Measurements from ENCODE around the gene TM9SF4. TPM values are rescaled to one million over a fixed set of nuclear protein-coding genes. Genes with fewer than 3 reads are reported as not detected.

Gene TM9SF4, protein sequence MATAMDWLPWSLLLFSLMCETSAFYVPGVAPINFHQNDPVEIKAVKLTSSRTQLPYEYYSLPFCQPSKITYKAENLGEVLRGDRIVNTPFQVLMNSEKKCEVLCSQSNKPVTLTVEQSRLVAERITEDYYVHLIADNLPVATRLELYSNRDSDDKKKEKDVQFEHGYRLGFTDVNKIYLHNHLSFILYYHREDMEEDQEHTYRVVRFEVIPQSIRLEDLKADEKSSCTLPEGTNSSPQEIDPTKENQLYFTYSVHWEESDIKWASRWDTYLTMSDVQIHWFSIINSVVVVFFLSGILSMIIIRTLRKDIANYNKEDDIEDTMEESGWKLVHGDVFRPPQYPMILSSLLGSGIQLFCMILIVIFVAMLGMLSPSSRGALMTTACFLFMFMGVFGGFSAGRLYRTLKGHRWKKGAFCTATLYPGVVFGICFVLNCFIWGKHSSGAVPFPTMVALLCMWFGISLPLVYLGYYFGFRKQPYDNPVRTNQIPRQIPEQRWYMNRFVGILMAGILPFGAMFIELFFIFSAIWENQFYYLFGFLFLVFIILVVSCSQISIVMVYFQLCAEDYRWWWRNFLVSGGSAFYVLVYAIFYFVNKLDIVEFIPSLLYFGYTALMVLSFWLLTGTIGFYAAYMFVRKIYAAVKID
- total RNA-seq, result 15.1 TPM

DNA sequence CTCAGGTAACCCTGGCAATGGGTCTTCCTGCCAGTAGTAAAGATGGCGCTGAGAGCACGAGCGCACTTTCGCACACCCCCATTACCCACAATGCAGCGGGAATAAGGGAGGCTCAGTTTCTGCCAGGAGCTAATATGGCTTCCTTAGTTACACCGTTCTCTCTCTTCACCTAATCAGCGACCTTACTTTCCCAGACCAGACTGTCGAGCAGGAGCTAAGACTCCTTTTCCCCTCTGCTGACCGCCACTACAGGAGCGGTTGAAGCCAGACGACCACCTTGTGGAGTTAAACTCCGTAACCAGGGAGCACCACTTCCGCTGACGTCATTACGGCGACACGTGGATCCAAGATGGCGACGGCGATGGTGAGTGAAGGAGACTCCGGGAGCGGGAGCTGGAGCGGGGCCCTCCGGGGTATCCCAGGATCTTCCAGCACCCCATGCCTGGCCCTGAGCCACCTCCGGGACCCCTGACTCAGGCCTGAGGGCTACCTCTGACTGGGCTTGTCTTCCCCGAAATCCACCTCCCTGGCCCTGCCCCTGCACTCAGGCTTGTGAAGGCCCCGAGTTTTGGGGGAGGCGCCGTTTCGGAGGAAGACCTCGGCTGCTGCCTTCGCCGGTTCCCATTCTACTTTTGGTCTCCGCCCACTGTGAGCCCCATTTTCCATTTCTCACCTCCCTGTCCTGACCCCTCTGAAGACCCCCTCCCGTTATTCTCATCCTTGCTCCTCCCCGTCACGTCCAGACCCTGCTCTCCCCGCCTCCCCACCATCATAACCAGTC is at the start of gene TM9SF4:
TM9SF4 (plus strand) TSS at position 323 of the 781 bp plus-strand sequence; CDS start at position 350, 27 bp downstream.
- peak; percentile 93 for DNase-seq

DNA sequence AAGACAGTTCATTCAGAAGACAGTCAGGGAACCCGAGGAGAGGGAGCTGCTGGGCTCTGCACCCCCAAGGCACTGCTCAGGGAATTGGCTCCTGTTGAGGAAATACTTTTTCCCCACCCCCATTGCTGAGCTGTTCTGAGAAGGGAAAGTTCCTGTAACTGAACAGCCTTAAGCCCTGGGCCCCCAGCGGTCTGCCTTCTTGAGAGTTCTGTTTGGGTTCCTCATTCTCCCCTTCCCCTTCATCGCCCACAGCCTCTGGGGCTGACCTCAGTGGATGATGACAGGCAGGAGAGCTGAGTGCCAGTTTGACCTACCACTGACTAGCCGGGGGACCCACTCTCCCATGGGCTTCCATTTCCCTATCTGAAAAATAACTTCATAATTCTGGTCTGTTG is 46.7 kb upstream of the TM9SF4 start:
- DNase-seq, result peak; percentile 5

DNA sequence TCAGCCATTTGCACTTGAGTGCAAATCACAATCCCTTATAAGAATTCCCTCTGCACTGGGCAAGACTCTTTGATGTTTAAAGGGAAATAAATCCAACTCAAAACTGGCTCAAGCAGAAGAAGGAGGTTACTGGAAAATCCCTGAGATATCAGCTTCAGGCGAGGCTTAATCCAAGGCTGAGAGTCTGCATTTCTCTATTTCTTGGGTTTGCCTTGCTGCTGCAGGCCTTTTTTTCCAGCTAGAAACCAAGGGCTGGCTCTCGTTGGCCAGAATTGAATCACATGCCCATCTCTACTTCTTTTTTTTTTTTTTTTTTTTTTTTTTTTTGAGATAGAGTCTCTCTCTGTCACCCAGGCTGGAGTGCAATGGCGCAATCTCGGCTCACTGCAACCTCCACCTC is 45.8 kb upstream of the TM9SF4 start:
- no peak for DNase-seq

DNA sequence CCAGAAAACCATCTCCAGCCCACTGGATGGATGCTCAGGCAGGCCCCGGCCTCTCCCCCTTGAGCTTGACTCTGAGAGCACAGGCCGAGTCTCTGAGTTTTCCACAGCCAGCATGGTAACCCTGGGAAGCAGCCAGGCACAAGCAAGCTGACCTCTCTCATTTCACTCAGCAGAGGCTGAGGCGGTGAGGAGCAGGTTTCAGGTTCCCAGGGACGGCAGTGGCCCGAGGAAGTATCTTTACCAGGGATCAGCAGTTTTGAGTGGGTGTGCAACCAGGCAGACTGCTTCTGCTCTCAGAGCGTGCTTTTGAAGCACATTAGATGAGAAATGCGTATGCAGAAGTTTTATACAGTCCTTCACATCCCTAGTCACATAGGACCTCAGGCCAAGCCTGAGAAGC is 44.8 kb upstream of the TM9SF4 start:
- no peak for DNase-seq

DNA sequence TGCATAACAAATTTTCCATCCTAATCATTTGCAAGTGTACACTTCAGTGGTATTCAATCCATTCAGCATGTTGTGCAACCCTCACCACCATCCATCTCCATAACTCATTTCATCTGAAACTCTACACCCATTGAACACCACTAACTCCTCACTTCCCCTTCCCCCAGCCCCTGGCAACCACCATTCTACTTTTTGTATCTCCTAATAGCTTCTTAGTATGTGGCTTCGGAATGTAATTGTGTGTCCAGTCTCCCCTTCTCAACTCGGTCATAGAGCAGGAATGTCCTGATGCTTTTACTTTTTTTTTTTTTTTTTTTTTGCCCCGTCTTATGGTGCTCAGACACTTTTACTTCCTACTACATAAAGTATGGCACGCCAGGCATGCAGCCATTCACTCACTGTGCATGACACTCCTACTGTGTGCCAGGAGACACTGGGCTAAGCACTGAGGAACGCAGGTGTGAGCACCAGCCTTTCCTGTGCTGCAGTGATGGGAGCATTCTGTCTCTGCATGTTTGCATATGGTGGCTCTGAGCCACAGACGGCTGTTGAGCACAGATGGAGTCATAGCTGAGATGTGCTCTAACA is 42.2 kb upstream of the TM9SF4 start:
- no peak for DNase-seq

DNA sequence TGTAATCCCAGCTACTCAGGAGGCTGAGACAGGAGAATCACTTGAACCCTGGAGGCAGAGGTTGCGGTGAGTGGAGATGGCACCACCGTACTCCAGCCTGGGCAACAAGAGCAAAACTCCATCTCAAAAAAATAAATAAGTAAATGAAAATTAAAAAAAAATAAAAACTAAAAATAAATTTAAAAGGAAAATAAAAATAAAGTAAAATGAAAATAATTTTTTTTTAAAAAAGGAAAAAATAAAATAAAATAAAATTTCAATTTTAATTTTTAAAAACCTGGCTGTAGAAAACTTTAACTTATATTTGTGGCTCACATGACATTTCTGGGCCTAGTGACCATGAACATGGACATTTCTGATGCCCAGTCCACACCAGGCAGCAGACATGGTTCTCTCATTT is 41.3 kb upstream of the TM9SF4 start:
- no peak for DNase-seq

DNA sequence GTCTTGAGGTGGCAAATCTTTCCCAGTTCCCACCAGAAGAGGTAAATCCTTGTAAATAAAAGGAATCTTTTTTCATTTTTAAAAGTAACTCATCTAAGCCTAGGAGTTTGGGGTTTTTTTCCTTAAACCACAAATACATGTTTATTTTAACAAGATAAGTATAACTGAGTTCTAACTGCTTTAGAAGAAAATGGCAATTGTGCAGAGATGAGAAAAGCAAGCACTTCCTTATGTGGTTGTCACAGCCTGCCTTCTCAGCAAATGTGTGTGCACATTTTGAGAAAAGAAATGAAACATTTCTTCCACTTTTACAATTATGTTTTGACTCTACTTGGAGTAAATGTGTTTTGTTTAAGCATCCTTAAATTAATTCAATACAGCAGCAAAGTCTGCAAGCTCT is 39.8 kb upstream of the TM9SF4 start:
- no peak for DNase-seq

DNA sequence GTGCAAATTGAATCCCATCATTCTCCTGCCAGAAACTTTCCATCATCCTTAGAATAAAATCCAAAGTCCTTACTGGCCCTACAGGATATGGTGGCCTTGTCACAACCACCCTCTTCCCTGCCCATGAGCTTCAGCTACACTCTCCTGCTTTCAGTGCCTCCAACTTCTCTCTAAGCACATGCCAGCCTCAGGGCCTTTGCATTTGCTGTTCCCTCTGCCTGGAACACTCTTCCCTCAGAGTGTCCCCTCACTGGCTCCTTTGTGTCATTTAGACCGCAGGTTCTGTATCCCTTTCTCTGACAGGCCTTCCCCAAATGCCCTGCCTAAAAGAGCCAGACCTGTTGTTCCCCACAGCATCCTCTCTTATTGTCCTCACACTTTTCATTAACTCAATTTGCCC is 39.2 kb upstream of the TM9SF4 start:
- DNase-seq, result no peak

DNA sequence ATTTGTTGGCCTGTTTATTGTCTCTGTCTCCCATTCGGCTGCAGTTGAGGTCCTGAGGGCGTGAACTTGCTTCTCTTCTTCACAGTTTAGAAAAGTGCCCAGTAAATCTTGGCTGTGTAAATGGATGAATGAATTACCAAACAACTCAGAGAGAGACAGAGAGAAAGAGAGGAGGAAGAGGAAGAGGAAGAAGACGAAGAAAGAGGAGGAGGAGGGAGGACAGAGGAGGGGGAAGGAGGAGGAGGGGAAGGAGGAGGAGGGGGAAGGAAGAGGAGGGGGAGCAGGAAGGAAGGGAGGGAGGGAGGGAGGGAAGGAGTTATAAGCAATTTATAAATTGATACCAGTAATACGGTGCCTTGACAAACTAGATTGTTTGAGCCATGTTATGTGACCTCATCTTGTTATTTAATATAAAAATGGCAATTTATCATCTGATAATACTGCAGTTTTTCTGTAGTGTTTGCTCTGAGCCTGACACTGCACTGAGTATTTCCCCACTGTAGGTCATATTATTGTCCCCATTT is 38.8 kb upstream of the TM9SF4 start:
- DNase-seq, result no peak

DNA sequence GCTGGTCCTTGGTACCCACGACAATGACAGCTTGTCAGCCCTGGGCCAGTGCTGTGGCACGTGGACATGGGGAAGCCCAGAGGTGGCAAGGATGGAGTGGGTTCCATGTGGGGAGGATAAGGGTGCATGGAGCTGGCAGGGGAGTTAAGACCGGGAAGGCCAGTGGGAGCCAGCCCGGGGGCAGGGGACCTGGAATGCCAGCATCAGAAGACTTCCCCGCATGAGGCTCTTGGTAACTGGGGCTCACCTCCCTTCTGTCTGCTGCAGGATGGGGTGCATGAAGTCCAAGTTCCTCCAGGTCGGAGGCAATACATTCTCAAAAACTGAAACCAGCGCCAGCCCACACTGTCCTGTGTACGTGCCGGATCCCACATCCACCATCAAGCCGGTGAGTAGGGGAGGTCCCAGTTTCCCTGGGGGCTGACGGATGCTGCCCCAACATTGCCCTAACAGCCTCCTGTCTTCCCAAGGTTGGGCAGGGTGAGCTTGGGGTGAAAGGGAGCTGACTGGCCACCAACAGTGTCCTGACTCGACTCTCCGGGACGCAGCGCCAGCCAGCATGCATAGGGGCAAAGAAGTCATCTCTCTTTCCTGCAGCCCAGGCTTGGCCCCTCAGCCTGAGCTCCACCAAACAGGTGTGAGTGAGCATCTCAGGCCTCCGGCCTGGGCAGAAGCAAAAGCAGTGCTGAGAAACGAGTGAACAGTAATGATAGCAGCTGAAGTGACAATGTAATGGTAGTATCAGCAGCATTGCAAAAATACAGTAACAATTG is 37.9 kb upstream of the TM9SF4 start:
- no peak for DNase-seq

DNA sequence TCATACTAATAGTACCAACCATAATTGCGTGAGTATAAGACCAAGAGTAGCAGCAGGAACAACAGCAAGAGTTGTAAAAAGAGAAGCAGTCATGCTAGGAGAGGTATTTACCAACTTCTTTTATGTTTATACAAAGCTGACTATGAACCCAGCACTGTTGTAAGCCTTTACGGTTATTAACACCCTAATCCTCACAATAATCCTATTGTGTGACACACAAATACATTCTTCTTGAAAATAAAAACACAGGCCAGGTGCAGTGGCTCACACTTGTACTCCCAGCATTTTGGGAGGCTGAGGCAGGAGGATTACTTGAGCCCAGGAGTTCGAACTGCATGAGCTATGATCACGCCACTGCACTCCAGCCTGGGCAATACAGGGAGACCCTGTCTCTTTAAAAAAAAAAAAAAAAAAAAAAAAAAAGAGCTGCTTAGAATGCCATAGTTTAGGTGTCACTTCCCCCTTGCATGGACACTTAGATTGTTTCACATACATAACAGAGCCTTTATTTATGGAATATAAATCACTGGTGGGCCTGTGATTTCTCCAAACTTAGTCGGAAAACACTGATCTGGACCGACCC is 37.3 kb upstream of the TM9SF4 start:
- no peak for DNase-seq

DNA sequence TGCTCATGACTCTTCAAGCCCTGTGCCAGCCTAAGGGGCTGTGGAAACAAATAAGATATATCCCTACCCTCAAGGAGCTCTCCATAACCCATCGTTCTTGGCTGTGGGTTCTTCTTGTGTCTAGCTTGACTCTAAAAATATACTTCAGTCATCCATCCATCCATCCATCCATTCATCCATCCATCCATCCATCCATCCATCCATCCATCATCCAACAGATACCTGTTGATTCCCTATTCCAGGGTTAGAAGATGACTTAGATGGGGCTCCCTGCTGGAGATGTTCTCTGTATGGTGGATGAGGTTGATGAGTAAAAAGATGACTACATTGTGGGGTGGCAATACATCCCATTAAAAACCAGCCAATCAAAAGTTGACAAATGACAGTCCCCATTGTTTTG is 34.0 kb upstream of the TM9SF4 start:
- DNase-seq, result no peak

DNA sequence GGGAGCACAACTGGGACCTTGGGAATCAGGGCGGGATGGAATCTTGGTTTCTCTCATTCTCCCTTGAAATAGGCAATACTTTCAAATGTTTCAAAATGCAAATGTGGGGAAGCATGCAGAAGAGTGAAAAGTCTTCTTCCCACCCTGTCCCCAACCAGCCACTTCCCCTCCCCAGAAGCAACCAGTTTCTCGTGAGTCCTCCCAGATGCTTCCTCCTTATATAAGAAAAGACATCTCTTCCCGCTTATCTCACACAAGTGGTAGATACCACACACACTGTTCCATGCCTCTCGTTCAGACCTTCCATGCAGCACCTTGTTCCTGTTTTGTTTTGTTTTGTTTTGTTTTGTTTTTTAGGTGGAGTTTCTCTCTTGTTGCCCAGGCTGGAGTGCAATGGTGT is 32.3 kb upstream of the TM9SF4 start:
- no peak for DNase-seq

DNA sequence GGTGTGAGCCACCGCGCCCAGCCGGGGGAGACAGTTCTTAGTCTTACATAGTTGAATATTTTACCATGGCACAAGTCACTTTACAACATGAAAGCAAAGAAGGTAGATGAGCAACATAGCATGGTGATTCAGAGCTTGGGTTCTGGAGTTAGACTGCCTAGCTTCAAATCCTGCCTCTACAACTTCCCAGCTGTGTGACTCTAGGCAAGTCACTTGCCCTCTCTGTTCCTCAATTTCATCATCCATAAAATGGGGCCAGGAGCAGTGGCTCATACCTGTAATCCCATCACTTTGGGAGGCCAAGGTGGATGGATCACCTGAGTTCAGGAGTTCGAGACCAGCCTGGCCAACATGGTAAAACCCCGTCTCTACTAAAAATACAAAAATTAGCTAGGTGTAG is 31.2 kb upstream of the TM9SF4 start:
- DNase-seq, result no peak

DNA sequence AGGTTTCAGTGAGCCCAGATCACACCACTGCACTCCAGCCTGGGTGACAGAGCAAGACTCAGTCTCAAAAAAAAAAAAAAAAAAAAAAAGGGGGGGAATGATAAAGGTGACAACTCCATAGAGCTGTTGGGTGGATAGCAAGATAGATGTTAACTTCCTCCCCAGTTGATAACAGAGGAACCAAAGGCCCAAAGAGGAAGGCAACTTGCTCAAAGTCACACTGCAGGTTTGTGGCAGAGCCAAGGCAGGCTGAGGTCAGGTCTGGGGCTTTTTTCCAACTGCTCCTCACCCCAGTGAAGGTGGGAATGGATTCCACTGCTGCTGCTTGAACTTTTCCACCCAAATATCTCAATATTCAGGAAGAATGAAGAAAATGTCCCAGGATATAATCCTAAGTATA is 30.7 kb upstream of the TM9SF4 start:
- no peak for DNase-seq

DNA sequence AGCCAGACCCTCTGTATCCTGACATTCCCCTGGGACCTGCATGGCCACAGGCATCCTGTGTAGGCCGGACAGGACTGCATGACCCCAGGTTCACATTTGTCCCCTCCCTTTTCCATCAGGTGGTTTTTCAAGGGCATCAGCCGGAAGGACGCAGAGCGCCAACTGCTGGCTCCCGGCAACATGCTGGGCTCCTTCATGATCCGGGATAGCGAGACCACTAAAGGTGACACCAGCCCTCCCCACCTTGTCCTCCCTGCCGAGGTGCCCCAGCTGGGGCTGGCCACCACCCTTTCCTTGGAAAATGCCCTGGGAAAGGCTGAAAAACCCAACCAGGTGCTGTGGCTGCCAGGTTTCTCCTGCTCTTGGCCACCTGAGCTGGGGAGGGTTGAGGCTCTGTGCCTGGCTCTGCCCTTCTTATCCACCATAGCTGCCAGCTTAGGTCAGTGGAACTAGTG is 29.8 kb upstream of the TM9SF4 start:
- DNase-seq, result no peak

DNA sequence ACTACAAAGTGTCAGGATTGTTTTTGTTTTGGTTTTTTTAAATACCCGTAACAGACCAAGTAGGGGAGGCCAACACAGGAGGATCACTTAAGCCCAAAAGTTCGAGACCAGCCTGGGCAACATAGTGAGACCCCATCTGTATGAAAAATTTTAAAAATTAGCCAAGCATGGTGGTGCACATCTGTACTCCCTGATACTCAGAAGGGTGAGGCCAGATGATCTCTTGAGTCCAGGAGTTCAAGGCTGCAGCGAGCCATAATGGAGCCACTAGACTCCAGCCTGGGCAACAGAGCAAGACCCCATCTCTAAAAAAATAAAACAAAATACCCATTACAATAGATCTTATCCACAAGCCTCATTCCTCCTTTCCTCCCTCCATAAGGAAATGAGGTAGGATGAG is 28.7 kb upstream of the TM9SF4 start:
- DNase-seq, result no peak

DNA sequence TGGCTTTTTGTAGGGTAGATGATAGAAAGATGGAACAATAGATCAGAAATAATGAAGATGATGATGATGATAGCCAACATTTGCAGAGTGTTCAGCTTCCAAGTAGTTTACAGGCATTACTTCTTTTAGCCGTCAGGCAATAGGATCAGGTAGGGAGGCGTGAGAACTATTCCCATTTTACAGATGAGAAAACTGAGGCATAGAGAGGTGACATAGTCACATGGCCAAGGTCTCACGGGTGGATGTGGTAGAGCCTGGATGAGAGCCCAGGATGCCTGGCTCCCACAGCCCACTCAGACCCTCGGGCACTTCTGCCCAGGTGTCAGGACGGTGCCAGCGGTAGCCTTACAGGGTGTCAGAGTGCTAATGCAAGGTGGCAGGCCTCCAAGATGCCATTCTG is 26.0 kb upstream of the TM9SF4 start:
- DNase-seq, result no peak

DNA sequence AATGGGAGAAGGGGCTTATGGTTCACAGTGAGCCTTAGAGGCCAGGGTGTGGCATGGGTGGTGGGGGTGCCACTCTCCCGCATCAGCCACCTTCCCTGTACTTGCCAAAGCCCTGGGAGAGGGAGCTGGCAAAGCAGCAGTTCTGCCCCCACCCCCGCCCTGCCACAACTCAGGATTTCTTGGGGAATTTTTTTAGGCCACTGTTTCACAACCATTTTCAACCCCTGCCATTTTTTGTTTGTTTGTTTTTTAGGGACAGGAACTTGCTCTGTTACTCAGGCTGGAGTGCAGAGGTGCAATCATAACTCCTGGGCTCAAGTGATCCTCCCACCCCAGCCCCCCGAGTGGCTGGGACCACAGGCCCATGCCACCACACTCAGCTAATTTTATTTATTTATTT is 22.4 kb upstream of the TM9SF4 start:
- no peak for DNase-seq

DNA sequence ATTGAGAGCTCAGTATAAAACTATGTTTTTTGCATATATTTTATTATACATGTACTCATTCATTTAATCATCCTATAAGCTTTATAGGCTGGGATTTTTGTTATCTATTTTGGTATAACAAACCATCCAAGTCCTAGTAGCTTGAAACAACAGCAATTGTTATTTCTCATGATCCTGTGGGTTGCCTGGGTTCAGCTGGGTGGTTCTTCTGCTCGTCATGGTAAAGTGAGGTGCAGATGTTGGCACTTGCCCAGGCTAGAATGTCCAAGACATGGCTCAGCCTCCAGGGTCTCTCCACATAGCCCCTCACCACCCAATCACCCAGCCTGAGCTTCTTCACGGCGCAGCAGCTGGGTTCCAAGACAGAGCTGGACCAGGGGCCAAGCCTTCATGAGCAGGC is 20.8 kb upstream of the TM9SF4 start:
- no peak for DNase-seq

DNA sequence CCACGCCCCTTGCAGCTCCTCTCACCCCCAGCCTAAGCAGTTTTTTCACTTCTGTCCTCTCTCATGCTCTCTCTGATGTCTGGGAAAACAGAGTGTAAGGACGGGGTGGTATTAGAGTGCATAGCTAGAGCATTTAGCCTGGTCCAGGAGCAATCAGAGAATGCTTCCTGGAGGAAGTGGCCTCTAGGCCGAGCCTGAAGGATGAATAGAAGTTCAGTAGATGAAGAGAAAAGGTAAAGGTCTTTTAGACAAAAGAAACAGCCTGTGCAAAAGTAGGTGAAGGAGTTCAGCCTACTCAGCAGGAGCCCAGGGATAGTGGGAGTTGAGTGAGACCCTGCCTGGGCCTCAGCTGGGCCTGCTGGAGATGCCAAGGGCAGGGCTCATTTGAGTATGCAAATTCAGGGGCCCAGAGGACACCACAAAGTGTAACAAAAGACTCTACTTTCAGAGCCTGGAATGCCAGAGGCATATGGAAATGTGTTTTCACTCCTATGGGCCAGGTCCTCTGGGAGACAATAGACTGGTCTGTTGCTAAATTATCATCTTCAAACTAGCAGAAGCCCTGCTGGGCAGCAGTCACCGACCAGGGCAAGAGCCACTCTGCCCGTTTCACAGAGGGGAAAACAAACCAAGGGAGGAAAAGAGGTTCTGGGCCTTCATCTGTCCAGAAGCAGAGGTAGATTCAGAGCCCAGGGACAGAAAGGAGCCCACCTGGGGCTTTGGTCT is 19.7 kb upstream of the TM9SF4 start:
- no peak for DNase-seq

All from occipital lobe (tissue), 2 donors.